GM18499 (cell line): ENCODE results near the gene ARHGEF7.
"Not testable (repeated sequence)": the region's sequence is repeated elsewhere in the genome, so short reads cannot be mapped to it uniquely, and the experiment has no call there.

Source experiments
- ATAC-seq: cut with Tn5 transposase; IDR thresholded peaks from one replicate; pipeline ENCODE4 v1.9.1; 2021; ENCODE audit warnings: moderate number of reproducible peaks; ENCODE audit not compliant: insufficient read depth, unreplicated experiment

ARHGEF7 gene, protein sequence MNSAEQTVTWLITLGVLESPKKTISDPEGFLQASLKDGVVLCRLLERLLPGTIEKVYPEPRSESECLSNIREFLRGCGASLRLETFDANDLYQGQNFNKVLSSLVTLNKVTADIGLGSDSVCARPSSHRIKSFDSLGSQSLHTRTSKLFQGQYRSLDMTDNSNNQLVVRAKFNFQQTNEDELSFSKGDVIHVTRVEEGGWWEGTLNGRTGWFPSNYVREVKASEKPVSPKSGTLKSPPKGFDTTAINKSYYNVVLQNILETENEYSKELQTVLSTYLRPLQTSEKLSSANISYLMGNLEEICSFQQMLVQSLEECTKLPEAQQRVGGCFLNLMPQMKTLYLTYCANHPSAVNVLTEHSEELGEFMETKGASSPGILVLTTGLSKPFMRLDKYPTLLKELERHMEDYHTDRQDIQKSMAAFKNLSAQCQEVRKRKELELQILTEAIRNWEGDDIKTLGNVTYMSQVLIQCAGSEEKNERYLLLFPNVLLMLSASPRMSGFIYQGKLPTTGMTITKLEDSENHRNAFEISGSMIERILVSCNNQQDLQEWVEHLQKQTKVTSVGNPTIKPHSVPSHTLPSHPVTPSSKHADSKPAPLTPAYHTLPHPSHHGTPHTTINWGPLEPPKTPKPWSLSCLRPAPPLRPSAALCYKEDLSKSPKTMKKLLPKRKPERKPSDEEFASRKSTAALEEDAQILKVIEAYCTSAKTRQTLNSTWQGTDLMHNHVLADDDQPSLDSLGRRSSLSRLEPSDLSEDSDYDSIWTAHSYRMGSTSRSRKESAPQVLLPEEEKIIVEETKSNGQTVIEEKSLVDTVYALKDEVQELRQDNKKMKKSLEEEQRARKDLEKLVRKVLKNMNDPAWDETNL

GRCh38 chr13:111115061-111115964 lies at the start of gene ARHGEF7:
TSS of gene ARHGEF7 (plus strand) at chr13:111115310. CDS start at chr13:111115527, 217 bp downstream.
- no peak for ATAC-seq

- ATAC-seq = no peak
Measured at GRCh38 chr13:111065698-111066097, 49.4 kb upstream of the ARHGEF7 start.

DNA sequence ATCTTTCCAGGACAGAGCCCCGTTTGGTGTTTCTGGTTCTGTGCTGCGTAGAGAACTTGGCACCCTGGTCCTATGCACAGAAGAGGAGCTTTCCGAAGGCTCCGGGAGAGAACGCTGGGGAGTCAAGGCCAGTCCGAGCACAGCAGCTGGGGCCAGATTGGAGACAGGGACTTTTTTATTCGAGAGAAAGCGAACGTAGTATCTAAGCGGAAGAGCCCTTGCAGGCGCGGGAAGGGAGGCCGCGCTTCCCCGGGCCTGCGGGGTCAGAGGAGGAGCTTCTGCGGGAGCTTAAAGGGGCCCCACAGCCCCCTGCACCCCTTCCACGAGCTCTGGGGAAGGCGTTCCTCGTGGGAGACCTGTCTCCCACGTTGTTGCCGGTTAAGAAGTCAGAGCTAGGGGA lies 48.6 kb upstream of the ARHGEF7 start:
- ATAC-seq = no peak

DNA sequence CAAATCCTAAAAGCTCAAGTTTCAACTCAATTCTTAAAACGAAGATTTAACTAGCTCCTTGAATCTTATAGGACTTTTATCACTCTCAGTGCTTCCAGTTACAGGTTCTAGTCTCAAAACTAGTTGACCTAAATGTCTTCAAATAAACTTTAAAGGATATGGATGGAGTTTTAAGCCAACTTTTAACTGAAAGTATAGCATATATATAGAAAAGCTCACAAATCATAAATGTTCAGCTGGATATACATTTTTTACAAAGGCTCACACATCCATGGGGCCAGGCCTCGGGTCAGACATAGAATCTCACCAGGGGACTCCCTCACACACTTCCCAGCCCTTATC lies 47.1 kb upstream of the ARHGEF7 start:
- no peak for ATAC-seq

DNA sequence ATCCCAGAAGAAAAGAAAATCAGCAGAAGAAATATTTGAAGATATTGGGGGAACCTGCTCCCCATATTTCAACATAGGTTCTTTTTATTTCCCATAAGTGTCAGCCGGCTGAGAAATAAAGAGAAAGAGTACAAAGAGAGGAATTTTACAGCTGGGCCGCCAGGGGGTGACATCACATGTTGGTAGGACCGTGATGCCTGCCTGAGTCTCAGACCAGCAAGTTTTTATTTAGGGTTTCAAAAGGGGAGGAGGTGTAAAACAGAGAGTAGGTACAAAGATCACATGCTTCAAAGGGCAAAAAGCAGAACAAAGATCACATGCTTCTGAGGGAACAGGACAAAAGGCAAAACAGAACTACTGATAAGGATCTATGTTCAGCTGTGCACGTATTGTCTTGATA lies 44.0 kb upstream of the ARHGEF7 start:
- ATAC-seq = not testable (repeated sequence)

DNA sequence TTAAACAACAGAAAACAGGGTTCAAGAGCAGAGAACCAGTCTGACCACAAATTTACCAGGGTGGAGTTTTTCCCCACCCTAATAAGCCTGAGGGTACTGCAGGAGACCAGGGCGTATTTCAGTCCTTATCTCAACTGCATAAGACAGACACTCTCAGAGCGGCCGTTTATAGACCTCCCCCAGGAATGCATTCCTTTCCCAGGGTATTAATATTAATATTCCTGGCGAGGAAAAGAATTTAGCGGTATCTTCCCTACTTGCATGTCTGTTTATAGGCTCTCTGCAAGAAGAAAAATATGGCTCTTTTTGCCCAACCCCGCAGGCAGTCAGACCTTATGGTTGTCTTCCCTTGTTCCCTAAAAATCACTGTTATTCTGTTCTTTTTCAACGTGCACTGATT lies 43.6 kb upstream of the ARHGEF7 start:
- ATAC-seq = not testable (repeated sequence)

DNA sequence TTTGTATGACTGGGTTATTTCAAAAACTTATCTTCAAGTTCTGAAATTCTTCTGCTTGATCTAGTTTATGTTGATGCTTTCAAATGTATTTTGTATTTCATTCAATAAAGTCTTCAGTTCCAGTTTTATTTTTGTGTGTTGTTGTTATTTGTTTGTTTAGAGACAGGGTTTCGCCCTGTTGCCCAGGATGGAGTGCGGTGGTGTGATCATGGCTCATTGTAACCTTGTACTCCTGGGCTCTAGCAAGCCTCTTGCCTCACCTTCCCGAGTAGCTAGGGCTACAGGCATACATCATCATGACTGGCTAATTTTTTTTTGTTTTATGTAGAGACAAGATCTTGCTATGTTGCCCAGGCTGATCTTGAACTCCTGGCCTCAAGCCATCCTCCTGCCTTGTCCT lies 40.3 kb upstream of the ARHGEF7 start:
- no peak for ATAC-seq

- ATAC-seq = no peak
Measured at GRCh38 chr13:111076155-111077013, 38.7 kb upstream of the ARHGEF7 start.

GRCh38 chr13:111079375-111079774 lies 35.7 kb upstream of the ARHGEF7 start:
- no peak for ATAC-seq

DNA sequence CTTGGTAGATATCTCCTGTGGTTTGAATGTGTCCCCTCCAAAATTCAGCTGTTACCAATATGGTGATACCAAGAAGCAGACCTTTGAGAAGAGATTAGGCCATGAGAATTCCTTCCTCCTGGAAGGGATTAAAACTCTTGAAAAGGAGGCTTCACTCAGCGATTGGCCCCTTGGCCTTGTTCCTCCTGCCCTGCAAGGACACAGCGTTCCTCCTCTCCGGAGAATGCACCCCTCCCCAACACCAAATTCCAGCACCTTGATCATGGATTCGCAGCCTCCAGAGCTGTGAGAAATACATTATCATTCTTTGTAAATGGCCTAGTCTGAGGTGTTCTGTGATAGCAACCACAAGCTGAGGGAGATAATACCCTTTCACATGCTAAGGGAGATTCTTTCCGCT lies 34.5 kb upstream of the ARHGEF7 start:
- ATAC-seq = no peak

GRCh38 chr13:111082240-111082639 lies 32.9 kb upstream of the ARHGEF7 start:
- no peak for ATAC-seq

- not testable (repeated sequence) for ATAC-seq
Measured at GRCh38 chr13:111082769-111083168, 32.3 kb upstream of the ARHGEF7 start.

GRCh38 chr13:111083693-111084092 lies 31.4 kb upstream of the ARHGEF7 start:
- ATAC-seq = not testable (repeated sequence)

DNA sequence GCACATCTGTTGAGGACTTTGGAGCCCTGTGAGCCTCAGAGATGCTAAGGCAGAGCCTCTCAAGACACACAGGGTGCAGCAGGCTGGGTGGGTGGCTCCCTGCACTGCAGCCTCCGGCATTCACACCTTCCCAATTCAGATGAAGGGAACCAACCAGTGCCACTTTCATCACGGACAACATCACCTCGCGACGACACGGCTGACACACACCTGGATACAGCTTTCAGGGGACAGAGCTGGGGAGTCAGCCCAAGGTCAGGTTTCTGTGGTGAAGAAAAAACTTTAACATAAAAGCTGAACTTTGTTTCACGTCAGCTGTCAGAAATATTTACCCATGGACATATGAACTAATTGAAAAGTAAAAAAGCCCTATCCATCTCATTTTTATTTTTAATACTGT lies 24.9 kb upstream of the ARHGEF7 start:
- no peak for ATAC-seq

DNA sequence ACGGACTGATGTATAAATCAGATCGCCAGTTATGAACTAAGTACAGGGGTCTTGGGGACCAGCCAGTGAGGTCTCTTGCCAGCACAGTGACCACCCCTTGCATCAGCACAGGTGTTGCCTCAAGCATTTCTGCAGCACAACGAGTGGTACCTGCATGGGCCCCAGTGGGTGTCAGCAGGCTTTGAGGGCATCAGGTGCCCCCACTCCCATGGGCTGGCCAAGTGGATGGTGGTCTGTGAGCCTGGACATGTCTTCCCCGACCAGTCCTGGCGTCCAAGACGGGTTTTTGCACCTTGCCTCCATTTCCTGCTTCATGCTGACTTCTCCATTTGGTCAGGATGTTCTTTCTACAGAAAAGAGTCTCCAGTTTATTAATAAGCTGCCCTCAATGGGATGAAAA lies 22.4 kb upstream of the ARHGEF7 start:
- ATAC-seq = no peak

- ATAC-seq = no peak
Measured at GRCh38 chr13:111093136-111093535, 22.0 kb upstream of the ARHGEF7 start.

DNA sequence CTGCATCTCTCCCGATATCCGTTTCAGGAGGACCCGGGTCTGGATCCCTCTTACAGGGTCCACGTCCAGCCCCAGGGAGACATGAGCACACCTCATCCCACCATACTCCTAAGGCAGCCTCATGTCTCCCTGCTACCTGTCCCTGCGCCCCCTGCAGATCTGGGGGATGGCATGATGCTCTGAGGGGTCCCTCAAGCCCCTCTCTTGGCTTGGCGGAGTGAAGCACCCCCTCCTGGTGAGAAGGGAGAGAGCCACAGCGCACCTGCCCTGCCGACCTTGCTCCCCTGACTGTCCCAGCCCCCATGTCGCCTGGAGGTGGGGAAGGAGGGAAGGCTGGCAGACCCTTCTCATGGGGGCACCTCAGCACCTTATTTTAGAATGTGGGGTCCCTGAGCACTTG lies 21.5 kb upstream of the ARHGEF7 start:
- ATAC-seq = no peak

DNA sequence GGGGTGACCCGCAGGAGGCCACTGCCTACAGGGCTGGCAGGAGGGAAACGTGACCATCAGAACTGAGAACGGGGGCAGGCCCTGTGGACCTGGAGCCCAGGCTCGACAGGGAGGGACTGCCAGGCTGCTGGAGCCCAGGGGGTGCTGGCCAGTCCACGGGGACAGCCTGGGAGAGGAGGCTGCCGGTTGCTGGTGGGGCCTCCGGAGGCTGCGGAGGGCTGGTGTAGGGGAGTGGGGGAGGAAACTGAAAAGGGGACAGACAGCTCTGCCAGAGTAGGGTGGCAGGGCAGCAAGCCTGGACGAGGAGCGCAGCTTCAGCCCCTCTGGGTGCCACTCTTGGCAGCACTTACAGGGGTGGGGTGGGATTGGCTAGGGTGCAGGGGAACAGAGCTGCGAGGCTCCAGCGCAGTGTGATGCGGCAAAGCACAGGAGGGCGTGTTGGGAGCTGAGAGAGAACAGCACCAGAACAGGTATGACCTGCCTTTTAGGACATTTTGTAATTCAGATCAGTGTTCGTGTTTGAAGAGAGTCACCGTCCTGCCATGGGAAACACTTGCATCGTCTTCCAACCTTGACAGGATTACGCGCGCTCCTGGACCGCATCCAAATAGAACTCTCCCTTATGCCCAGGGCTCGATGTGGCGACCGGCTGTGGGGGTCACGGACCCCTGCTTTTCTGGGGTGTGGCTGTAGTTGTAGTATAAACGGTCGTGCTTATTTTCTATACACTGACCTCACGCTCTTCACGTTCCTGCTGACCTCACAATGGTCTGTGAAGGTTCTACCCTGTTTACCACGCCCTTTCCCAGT lies 19.9 kb upstream of the ARHGEF7 start:
- no peak for ATAC-seq
